ENCODE measurements around the gene KLK13.

Gene KLK13

GRCh38 chr19:51097796-51098195 lies 32.9 kb upstream of the KLK13 start:
- no peak for DNase-seq (ENCODE audit: low spot score)
- TF ChIP-seq, protein P1, sequence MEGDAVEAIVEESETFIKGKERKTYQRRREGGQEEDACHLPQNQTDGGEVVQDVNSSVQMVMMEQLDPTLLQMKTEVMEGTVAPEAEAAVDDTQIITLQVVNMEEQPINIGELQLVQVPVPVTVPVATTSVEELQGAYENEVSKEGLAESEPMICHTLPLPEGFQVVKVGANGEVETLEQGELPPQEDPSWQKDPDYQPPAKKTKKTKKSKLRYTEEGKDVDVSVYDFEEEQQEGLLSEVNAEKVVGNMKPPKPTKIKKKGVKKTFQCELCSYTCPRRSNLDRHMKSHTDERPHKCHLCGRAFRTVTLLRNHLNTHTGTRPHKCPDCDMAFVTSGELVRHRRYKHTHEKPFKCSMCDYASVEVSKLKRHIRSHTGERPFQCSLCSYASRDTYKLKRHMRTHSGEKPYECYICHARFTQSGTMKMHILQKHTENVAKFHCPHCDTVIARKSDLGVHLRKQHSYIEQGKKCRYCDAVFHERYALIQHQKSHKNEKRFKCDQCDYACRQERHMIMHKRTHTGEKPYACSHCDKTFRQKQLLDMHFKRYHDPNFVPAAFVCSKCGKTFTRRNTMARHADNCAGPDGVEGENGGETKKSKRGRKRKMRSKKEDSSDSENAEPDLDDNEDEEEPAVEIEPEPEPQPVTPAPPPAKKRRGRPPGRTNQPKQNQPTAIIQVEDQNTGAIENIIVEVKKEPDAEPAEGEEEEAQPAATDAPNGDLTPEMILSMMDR (IDR thresholded peaks at IDR 0.05; ENCODE audit: extremely low read depth, missing control alignments): peak; percentile 5

DNA sequence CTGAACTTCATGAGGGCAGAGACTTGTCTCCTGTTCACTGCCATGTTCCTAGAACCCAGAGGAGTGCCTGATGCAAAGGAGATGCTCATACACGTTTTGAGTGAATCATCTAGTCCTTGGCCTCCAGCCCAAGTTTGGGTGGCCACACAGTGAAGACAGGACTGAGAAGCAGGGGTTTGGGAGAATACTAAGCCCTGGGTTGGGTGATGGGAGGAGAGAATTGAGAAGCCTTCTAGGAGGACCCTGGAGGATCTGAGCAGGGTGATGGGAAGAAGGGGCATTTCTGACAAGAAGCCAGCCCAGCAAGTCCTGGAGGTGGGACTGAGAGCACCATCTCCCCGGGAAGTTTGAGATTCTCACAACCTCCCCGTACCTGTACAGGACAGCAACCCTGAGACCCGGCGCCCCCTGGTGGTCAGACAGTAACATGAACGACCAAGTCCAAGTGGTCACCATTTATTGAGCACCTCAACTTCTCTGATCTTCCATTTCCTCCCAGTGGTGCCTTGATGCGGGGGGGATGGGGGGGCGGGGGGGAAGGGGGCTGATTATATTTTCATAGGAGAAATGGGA lies 32.4 kb upstream of the KLK13 start:
- TF ChIP-seq, protein P1 (IDR thresholded peaks at IDR 0.05; ENCODE audit: extremely low read depth, missing control alignments): peak; percentile 67
- DNase-seq (ENCODE audit: low spot score): peak; percentile 89

- no peak for DNase-seq (ENCODE audit: low spot score)
- TF ChIP-seq, protein P1 (IDR thresholded peaks at IDR 0.05; ENCODE audit: extremely low read depth, missing control alignments): no peak
Measured at GRCh38 chr19:51096473-51097165, 31.7 kb upstream of the KLK13 start.

DNA sequence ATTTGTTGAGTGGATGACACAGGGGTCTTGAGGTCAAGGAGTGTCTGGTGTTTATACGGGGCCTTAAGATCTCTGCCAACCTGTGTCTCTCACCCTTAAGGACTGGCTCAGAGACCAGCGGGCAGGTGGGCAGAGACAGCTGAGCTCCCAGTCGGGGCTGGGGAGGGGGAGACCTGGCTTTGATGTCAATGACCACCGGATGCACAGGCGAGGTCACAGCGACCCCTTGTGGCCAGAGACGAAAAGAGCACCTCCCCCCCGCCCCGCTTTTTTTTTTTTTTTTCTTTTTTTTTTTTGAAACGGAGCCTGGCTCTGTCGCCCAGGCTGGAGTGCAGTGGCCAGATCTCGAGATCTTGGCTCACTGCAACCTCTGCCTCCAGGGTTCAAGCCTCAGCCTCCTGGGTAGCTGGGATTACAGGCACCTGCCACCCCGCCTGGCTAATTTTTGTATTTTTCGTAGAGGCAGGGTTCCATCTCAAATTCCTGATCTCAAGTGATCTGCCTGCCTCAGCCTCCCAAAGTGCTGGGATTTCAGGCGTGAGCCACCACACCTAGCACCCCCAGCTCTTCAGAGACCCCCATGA lies 29.9 kb upstream of the KLK13 start:
- peak; percentile 74 for DNase-seq (ENCODE audit: low spot score)

GRCh38 chr19:51093510-51094345 lies 28.8 kb upstream of the KLK13 start:
- DNase-seq (ENCODE audit: low spot score): no peak
- TF ChIP-seq, protein P1 (IDR thresholded peaks at IDR 0.05; ENCODE audit: extremely low read depth, missing control alignments): no peak

More for the DNA sequence above, 29.9 kb upstream of the KLK13 start:
- TF ChIP-seq, protein P1 (IDR thresholded peaks at IDR 0.05; ENCODE audit: extremely low read depth, missing control alignments): peak; percentile 31

- no peak for DNase-seq (ENCODE audit: low spot score)
- TF ChIP-seq, protein P1 (IDR thresholded peaks at IDR 0.05; ENCODE audit: extremely low read depth, missing control alignments): no peak
Measured at GRCh38 chr19:51093101-51093500, 28.2 kb upstream of the KLK13 start.
